Adrenal gland (tissue), 12 donors: ENCODE measurements around the gene KDM4B. TPM values are rescaled to one million over a fixed set of nuclear protein-coding genes. Genes with fewer than 3 reads are reported as not detected.

Experiments used
- DNase-seq, 7 donors: peaks; one replicate each; pipeline ENCODE4 v3.0.0-alpha.2; 2019 to 2020
- H3K27ac ChIP-seq, 5 donors: fragments of 200-600 bp; sonication (generic) in 4 of 5; 1 replicate in 3 of 5; 2 replicates in 2 of 5; pipeline versions ENCODE4 v1.5.1 to v1.8.0; 2016 to 2020; ENCODE audit warnings: mild to moderate bottlenecking in 1 of 5
- H3K27me3 ChIP-seq: fragments of 200-600 bp; 2 replicates; pipeline ENCODE4 v1.8.0; 2021
- H3K36me3 ChIP-seq, 2 donors: fragments of 200-600 bp; replicated peaks in 1 of 2; 1 replicate in 1 of 2; 2 replicates in 1 of 2; pipeline versions ENCODE4 v1.5.1 to v1.8.0; 2018 to 2022
- H3K4me1 ChIP-seq, 2 donors: fragments of 200-600 bp; replicated peaks in 1 of 2; 1 replicate in 1 of 2; 2 replicates in 1 of 2; pipeline versions ENCODE4 v1.5.1 to v1.8.0; 2018 to 2021
- H3K4me3 ChIP-seq, 4 donors: fragments of 200-600 bp; sonication (generic) in 3 of 4; one replicate each; pipeline ENCODE4 v1.5.1; 2016 to 2018
- H3K9me3 ChIP-seq, 3 donors: fragments of 200-600 bp; sonication (generic) in 1 of 3; replicated peaks in 1 of 3; 1 replicate in 2 of 3; 2 replicates in 1 of 3; pipeline versions ENCODE4 v1.5.1 to v1.8.0; 2016 to 2021
- POLR2A ChIP-seq, 2 donors: fragments of 450-650 bp; IDR thresholded peaks; one replicate each; pipeline ENCODE4 v1.6.1; 2017; ENCODE audit warnings: antibody characterized with exemption in 2 of 2, mild to moderate bottlenecking in 2 of 2, moderate library complexity in 1 of 2
- WGBS, 4 donors: extraction: QIAGEN DNeasy Blood & Tissue Kit in 2 of 4; methylation state at CpG; one replicate each; pipeline versions ENCODE4 v1.1.5 to v1.1.7; 2013 to 2017; 5-methylcytosine and 5-hydroxymethylcytosine counted together
- intact Hi-C, 2 donors: fragments of 100-400 bp; cut with DNase I; formaldehyde crosslinking; loops; one replicate each; pipeline versions ENCODE4 v1.14.1 to v1.15.0; 2022 to 2023
- polyA plus RNA-seq, 3 donors: library from polyadenylated mRNA; stranded (reverse); fragments of 200-250 nt in 2 of 3; fragments of 350-450 nt in 1 of 3; fragmentation: Illumina TruSeq in 1 of 3; extraction: RNeasy Lipid Tissue Mini Kit (QIAGEN cat#74804) in 1 of 3; gene quantifications; one replicate each; pipeline ENCODE4 v1.2.3, GENCODE V29; 2013 to 2014
- total RNA-seq, 9 donors: library from RNA; depleted of rRNA in 4 of 9; stranded (reverse); fragments of >200 nt in 4 of 9; fragments of 120-200 nt in 1 of 9; fragmentation: NEBNext Ultra II Directional in 1 of 9; extraction: Animal tissue kit (Norgen Biotek cat#: 25700) in 1 of 9; gene quantifications; one replicate each; pipeline versions ENCODE4 v1.1.0 to v1.2.4, GENCODE V29; 2013 to 2023
- TF ChIP-seq, protein P1 (sequence below), 6 experiments: fragments of 450-650 bp in 4 of 6; fragments of 200-600 bp in 2 of 6; sonication (generic) in 1 of 6; IDR thresholded peaks; 1 replicate in 5 of 6; 2 replicates in 1 of 6; pipeline versions ENCODE4 v1.5.1 to v1.8.0; 2016 to 2021; ENCODE audit warnings: antibody characterized with exemption in 6 of 6, mild to moderate bottlenecking in 2 of 6, moderate library complexity in 1 of 6
- donor health status: healthy with polysubstance abuse.
- donor health status: Bipolar disorder and iron deficiency.
- donor health status: DM: yes; HTN: yes; CAD: no.
- donor health status: DM: no; HTN: no; CAD: no.
- donor health status: DM: no; HTN: no; CAD: no.
- donor health status: DM: yes; HTN: yes; CAD: no.

Gene KDM4B
- total and polyA plus RNA-seq, 12 donors, result 9.8 to 65.1 (median 39.9) TPM

DNA sequence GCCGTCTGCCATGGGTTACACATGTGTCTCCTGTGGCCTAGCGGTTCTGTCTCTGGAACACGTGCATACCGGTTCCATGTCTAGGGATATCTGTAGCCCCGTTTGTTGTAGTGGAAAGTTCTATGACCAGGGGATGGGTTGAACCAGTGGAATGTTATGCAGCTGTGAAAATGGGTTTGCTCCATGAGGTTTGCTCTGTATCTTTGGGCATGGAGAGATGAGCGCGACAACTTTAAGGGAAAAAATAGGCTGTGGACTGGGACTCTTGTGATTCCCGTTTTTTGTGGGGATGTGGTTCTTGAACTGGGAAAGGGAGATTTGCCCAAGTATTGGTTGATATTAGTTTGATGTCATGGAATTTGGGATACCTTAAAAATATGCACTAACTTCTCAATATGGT lies 120.4 kb downstream of the KDM4B start:
- H3K27me3 ChIP-seq, result no peaks in the 10 kb centered on the region
- no peak for DNase-seq
- H3K9me3 ChIP-seq, result no peaks in the 10 kb centered on the region
- H3K27ac ChIP-seq, result peak overlapping the region in 1 of 5 donors; percentile 64
- no peak for TF ChIP-seq POLR2A (IDR thresholded peaks at IDR 0.05)
- TF ChIP-seq, protein P1, sequence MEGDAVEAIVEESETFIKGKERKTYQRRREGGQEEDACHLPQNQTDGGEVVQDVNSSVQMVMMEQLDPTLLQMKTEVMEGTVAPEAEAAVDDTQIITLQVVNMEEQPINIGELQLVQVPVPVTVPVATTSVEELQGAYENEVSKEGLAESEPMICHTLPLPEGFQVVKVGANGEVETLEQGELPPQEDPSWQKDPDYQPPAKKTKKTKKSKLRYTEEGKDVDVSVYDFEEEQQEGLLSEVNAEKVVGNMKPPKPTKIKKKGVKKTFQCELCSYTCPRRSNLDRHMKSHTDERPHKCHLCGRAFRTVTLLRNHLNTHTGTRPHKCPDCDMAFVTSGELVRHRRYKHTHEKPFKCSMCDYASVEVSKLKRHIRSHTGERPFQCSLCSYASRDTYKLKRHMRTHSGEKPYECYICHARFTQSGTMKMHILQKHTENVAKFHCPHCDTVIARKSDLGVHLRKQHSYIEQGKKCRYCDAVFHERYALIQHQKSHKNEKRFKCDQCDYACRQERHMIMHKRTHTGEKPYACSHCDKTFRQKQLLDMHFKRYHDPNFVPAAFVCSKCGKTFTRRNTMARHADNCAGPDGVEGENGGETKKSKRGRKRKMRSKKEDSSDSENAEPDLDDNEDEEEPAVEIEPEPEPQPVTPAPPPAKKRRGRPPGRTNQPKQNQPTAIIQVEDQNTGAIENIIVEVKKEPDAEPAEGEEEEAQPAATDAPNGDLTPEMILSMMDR (IDR thresholded peaks at IDR 0.05), result no peak
- peaks cover 18 to 32% of the 10 kb centered on the region in 2 donors for H3K4me1 ChIP-seq
- WGBS, 4 donors, result 93 to 96% (median 94%) methylated on average over 8 of the region's 8 CpGs
- H3K36me3 ChIP-seq, result peaks cover 0 to 7% of the 10 kb centered on the region in 2 donors
- H3K4me3 ChIP-seq, result no peak overlapping the region
- intact Hi-C loops, result loop anchor here in 1 of 2 donors (5.0 kb wide), 1 partner anchor 588 kb away; no protein-coding TSS in a partner anchor

DNA sequence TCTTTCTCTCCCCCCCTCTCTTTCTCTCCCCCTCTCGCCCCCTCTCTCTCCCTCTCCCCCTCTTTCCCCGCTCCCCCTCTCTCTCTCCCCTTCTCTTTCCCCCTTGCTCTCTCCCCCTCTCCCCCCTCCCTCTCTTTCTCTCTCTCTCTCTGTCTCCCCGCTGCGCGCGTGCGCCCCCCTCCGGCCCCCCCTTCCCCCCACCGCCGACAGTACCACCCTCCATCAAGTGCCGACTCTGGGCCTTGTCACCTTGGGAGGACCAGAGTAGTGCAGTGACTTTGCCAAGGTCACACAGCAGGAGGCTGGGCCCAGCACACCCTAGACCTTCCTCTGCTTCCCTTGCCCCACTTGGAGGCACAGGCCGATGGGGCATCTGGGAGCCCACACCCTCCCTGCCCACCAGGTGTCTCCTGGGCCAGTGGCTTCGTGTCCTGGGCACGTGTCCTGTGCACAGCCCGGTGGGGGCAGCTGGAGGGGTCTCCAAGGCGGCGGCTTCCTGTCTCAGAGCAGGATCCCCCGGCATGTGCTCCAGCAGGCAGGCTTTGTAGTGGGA lies 121.6 kb downstream of the KDM4B start:
- no peak for DNase-seq
- H3K4me1 ChIP-seq, result peaks cover 18 to 32% of the 10 kb centered on the region in 2 donors
- 65 to 90% (median 71%) methylated on average over 2 to 18 of the region's 18 CpGs for WGBS, 4 donors
- no peaks in the 10 kb centered on the region for H3K27me3 ChIP-seq
- H3K36me3 ChIP-seq, result peaks cover 0 to 7% of the 10 kb centered on the region in 2 donors
- TF ChIP-seq POLR2A (IDR thresholded peaks at IDR 0.05), result no peak
- TF ChIP-seq, protein P1 (IDR thresholded peaks at IDR 0.05), result no peak
- H3K4me3 ChIP-seq, result no peak overlapping the region
- H3K9me3 ChIP-seq, result no peaks in the 10 kb centered on the region
- peak overlapping the region in 4 of 5 donors; percentile 44 to 86 (median 56) for H3K27ac ChIP-seq
- intact Hi-C loops, result no loop called here

DNA sequence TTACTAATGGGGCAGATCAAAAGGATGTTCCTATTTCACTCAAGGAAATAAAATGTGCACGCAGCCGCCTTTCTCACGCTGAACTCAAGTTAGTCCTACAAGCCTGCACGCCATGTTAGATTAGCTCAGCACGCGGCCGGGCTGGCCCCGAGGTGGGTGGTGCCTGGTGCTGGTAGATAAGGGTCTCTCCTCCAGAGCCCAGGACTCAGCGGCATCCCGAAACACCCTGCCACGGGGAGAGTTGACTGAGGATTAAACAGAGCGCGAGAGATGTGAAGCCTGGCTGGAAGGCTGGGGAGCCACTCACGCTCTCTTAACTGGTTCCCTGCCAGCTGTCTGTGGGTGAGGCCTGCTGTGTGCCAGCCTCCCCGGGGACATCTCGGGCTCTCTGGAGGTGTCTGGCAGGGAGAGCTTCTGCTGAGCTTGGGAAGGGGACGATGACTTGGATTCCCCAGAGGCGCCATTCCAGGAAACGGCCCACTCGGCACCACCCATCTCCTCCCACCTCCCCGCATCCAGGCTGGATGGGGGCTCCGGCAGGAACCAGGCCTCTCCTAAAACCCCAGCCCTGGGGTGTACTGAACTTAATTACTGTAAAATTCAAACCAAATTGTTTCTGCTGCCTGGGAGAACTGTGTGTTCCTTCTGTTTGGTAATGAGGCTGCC lies 122.2 kb downstream of the KDM4B start:
- H3K4me1 ChIP-seq, result peaks cover 18 to 32% of the 10 kb centered on the region in 2 donors
- 53 to 64% (median 58%) methylated on average over 14 to 22 of the region's 22 CpGs for WGBS, 4 donors
- H3K4me3 ChIP-seq, result no peak overlapping the region
- peak overlapping the region in 4 of 5 donors; percentile 44 to 86 (median 56) for H3K27ac ChIP-seq
- H3K9me3 ChIP-seq, result no peaks in the 10 kb centered on the region
- peaks cover 0 to 7% of the 10 kb centered on the region in 2 donors for H3K36me3 ChIP-seq
- DNase-seq, result peak in 6 of 7 donors; percentile 34 to 88 (median 52)
- no peaks in the 10 kb centered on the region for H3K27me3 ChIP-seq
- intact Hi-C loops, result no loop called here
- TF ChIP-seq, protein P1 (IDR thresholded peaks at IDR 0.05), result no peak
- TF ChIP-seq POLR2A (IDR thresholded peaks at IDR 0.05), result no peak

DNA sequence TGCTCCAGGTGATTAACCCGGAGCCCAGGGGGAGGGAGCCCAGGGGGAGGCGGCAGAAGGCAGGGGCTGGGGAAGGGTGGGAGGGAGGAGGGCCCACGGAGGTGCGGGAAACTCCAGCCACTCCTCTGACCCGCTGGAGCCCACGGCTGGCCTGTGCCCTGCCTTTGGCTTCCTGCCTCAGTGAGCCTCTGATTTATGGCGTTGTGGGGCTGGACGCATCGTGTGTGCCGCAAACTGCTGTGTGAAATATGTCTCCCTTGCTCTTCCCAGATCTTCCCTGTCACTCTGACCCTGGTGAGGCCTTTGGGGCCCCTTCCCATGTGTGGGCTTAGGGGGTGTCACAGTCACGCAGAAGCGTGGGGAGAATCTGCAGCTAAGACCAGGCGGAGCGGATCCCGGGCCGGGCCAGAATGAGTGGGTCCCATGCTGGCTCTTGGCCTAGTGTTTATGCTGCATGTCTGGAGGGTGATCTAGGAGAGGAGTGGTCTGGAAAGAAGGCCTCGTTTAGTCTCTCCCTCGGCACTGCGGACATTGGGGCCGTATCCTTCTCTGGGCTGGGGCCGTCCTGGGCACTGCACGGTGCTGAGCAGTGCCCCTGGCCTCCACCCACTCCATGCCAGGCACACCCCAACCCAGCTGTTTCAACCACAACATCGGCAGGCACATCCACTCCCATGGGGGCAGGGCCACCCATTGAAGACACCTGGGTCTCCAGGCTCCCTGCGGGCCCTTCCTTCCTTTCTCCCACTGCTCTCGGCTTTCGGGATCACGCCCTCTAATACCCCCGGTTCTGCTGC lies 123.0 kb downstream of the KDM4B start:
- DNase-seq, result peak in 5 of 7 donors; percentile 38 to 48 (median 43)
- intact Hi-C loops, result no loop called here
- H3K4me3 ChIP-seq, result no peak overlapping the region
- TF ChIP-seq, protein P1 (IDR thresholded peaks at IDR 0.05), result no peak
- TF ChIP-seq POLR2A (IDR thresholded peaks at IDR 0.05), result no peak
- peak overlapping the region in 4 of 5 donors; percentile 44 to 86 (median 56) for H3K27ac ChIP-seq
- no peaks in the 10 kb centered on the region for H3K27me3 ChIP-seq
- peaks cover 0 to under 1% of the 10 kb centered on the region in 2 donors for H3K36me3 ChIP-seq
- peaks cover 18 to 32% of the 10 kb centered on the region in 2 donors for H3K4me1 ChIP-seq
- H3K9me3 ChIP-seq, result no peaks in the 10 kb centered on the region
- WGBS, 4 donors, result 61 to 71% (median 69%) methylated on average over 14 to 28 of the region's 28 CpGs
